GM23248 (cell line): Measurements from ENCODE around the gene MN1. TPM values are rescaled to one million over a fixed set of nuclear protein-coding genes. Genes with fewer than 3 reads are reported as not detected.

Experiments
- DNase-seq: peaks from one replicate; pipeline ENCODE4 v3.0.0-alpha.2; 2015
- H2AFZ ChIP-seq: fragments of 200-600 bp; sonication (generic); 2 replicates; pipeline ENCODE4 v1.6.1; 2016; ENCODE audit warnings: antibody characterized with exemption
- H3F3A ChIP-seq: fragments of 200-600 bp; sonication (generic); 2 replicates; pipeline ENCODE4 v1.6.1; 2016; ENCODE audit warnings: mild to moderate bottlenecking, antibody characterized with exemption, mixed run types; ENCODE audit not compliant: insufficient read depth
- H3K27ac ChIP-seq: fragments of 200-600 bp; sonication (generic); 2 replicates; pipeline ENCODE4 v1.5.1; 2016; ENCODE audit warnings: mild to moderate bottlenecking
- H3K27me3 ChIP-seq: fragments of 200-600 bp; sonication (generic); replicated peaks from 2 replicates; pipeline ENCODE4 v1.6.1; 2016; ENCODE audit warnings: mild to moderate bottlenecking; ENCODE audit not compliant: insufficient read depth
- H3K36me3 ChIP-seq: fragments of 200-600 bp; sonication (generic); 2 replicates; pipeline ENCODE4 v1.6.1; 2016; ENCODE audit warnings: low read depth, mild to moderate bottlenecking
- H3K4me1 ChIP-seq: fragments of 200-600 bp; sonication (generic); 2 replicates; pipeline ENCODE4 v1.6.1; 2016; ENCODE audit warnings: mild to moderate bottlenecking; ENCODE audit not compliant: insufficient read depth
- H3K4me2 ChIP-seq: fragments of 200-600 bp; sonication (generic); one replicate; pipeline ENCODE4 v1.6.1; 2016; ENCODE audit warnings: mild to moderate bottlenecking; ENCODE audit not compliant: unreplicated experiment
- H3K4me3 ChIP-seq: fragments of 200-600 bp; sonication (generic); 2 replicates; pipeline ENCODE4 v1.5.1; 2016; ENCODE audit warnings: mild to moderate bottlenecking
- H3K79me2 ChIP-seq: fragments of 200-600 bp; sonication (generic); 2 replicates; pipeline ENCODE4 v1.6.1; 2016; ENCODE audit warnings: mild to moderate bottlenecking; ENCODE audit not compliant: insufficient read depth
- H3K9ac ChIP-seq: fragments of 200-600 bp; sonication (generic); 2 replicates; pipeline ENCODE4 v1.6.1; 2016; ENCODE audit warnings: mild to moderate bottlenecking
- H3K9me2 ChIP-seq: fragments of 200-600 bp; sonication (generic); 2 replicates; pipeline ENCODE4 v1.6.1; 2016; ENCODE audit warnings: mixed run types, mild to moderate bottlenecking, moderate library complexity; ENCODE audit not compliant: insufficient read depth
- H3K9me3 ChIP-seq: fragments of 200-600 bp; sonication (generic); one replicate; pipeline ENCODE4 v1.6.1; 2017; ENCODE audit warnings: low read depth
- H4K20me1 ChIP-seq: fragments of 200-600 bp; sonication (generic); 2 replicates; pipeline ENCODE4 v1.6.0; 2016; ENCODE audit not compliant: insufficient read depth
- EZH2 ChIP-seq: fragments of 200-600 bp; sonication (generic); IDR thresholded peaks from 2 replicates; pipeline ENCODE4 v1.6.1; 2018; ENCODE audit warnings: antibody characterized with exemption, mild to moderate bottlenecking; ENCODE audit not compliant: insufficient read depth, poor library complexity, severe bottlenecking
- EZH2phosphoT487 ChIP-seq: fragments of 200-600 bp; sonication (generic); IDR thresholded peaks from 2 replicates; pipeline ENCODE4 v1.6.1; 2018; ENCODE audit warnings: antibody characterized with exemption, moderate library complexity, mild to moderate bottlenecking, low read depth; ENCODE audit not compliant: insufficient read depth
- WGBS, 2 experiments: methylation state at CpG; one replicate each; pipeline ENCODE4 v1.1.6; 2015 to 2017; ENCODE audit warnings: low lambda C conversion rate in 2 of 2, low coverage in 1 of 2; ENCODE audit errors: missing lambda C conversion rate in 2 of 2; 5-methylcytosine and 5-hydroxymethylcytosine counted together
- in situ Hi-C: fragments of 300-500 bp; cut with MboI; formaldehyde crosslinking; loops from 2 replicates; pipeline ENCODE4 v1.15.0; 2020
- polyA plus RNA-seq: library from polyadenylated mRNA; unstranded; fragments of >200 nt; fragmentation: Nextera tagmentation; extraction: Ambion mirVana; gene quantifications from 2 replicates; pipeline ENCODE4 v1.2.1, GENCODE V29; 2016
- total RNA-seq: library from RNA; depleted of rRNA; stranded (reverse); fragments of >200 nt; shearing (Covaris generic); gene quantifications from 2 replicates; pipeline ENCODE4 v1.2.3, GENCODE V29; 2014

The MN1 gene
- total and polyA plus RNA-seq, 2 experiments from 2014 or later, result 4.2 to 24.8 TPM

- Histone ChIP-seq H4K20me1 (no peaks in the 10 kb centered on the region), H3K79me2 (peaks cover 79% of the 10 kb centered on the region), H3K27me3 (no peaks in the 10 kb centered on the region), H2AFZ (no peak overlapping the region), H3K9ac (no peak overlapping the region), H3K4me2 (no peak overlapping the region), H3K9me2 (no peaks in the 10 kb centered on the region), H3K4me1 (peaks cover 39% of the 10 kb centered on the region), H3F3A (peaks cover 24% of the 10 kb centered on the region), H3K9me3 (no peaks in the 10 kb centered on the region), H3K36me3 (peaks cover 6% of the 10 kb centered on the region; the same call in 1 of the 2 replicates), H3K27ac (no peak overlapping the region), H3K4me3 (no peak overlapping the region)
- WGBS, 2 experiments, result 78 to 85% methylated on average over 9 of the region's 9 CpGs
- TF ChIP-seq EZH2phosphoT487 (no peak), EZH2 (no peak)
- DNase-seq, result no peak
- in situ Hi-C loops, result no loop called here
Observed at GRCh38 chr22:27774200-27774599, 27.4 kb downstream of the MN1 start.

- Histone ChIP-seq H3K27me3 (no peaks in the 10 kb centered on the region), H3K4me1 (peaks cover 32% of the 10 kb centered on the region), H3K36me3 (peaks cover 6% of the 10 kb centered on the region; the same call in 1 of the 2 replicates), H3K9ac (no peak overlapping the region), H2AFZ (no peak overlapping the region), H3F3A (peaks cover 20% of the 10 kb centered on the region), H3K4me3 (no peak overlapping the region), H3K27ac (no peak overlapping the region), H3K9me2 (no peaks in the 10 kb centered on the region), H4K20me1 (no peaks in the 10 kb centered on the region), H3K4me2 (no peak overlapping the region), H3K9me3 (no peaks in the 10 kb centered on the region), H3K79me2 (peaks cover 79% of the 10 kb centered on the region)
- TF ChIP-seq EZH2phosphoT487 (no peak), EZH2 (no peak)
- no peak for DNase-seq
- in situ Hi-C loops, result no loop called here
- WGBS, 2 experiments, result 80 to 81% methylated on average over 16 to 18 of the region's 18 CpGs
Observed at GRCh38 chr22:27772984-27773498, 28.5 kb downstream of the MN1 start.

- 81 to 84% methylated on average over 16 of the region's 16 CpGs for WGBS, 2 experiments
- no peaks in the 10 kb centered on the region for H3K9me3 ChIP-seq
- peaks cover 86% of the 10 kb centered on the region for H3K79me2 ChIP-seq
Observed at GRCh38 chr22:27772081-27772983, 29.2 kb downstream of the MN1 start.

GRCh38 chr22:27771637-27772036, 29.9 kb downstream of the MN1 start:
- Histone ChIP-seq H3K4me2 (no peak overlapping the region), H3K9ac (no peak overlapping the region), H3K36me3 (peaks cover 6% of the 10 kb centered on the region; the same call in 1 of the 2 replicates), H3F3A (peaks cover 7% of the 10 kb centered on the region; the same call in 1 of the 2 replicates), H3K9me3 (no peaks in the 10 kb centered on the region), H3K4me1 (peaks cover 19% of the 10 kb centered on the region), H3K27me3 (no peaks in the 10 kb centered on the region), H3K79me2 (peaks cover 89% of the 10 kb centered on the region), H3K27ac (no peak overlapping the region), H4K20me1 (no peaks in the 10 kb centered on the region), H3K4me3 (no peak overlapping the region), H3K9me2 (no peaks in the 10 kb centered on the region), H2AFZ (no peak overlapping the region)
- in situ Hi-C loops, result no loop called here
- 96 to 99% methylated on average over 5 of the region's 5 CpGs for WGBS, 2 experiments
- no peak for TF ChIP-seq EZH2phosphoT487
- no peak for TF ChIP-seq EZH2
- no peak for DNase-seq

More at GRCh38 chr22:27772081-27772983, 29.2 kb downstream of the MN1 start:
- no peaks in the 10 kb centered on the region for H3K9me2 ChIP-seq
- in situ Hi-C loops, result no loop called here
- no peak for DNase-seq
- no peak for TF ChIP-seq EZH2phosphoT487
- no peak for TF ChIP-seq EZH2
- H2AFZ ChIP-seq, result no peak overlapping the region
- peaks cover 6% of the 10 kb centered on the region; the same call in 1 of the 2 replicates for H3K36me3 ChIP-seq
- H3K9ac ChIP-seq, result no peak overlapping the region
- H3K4me1 ChIP-seq, result peaks cover 26% of the 10 kb centered on the region
- H4K20me1 ChIP-seq, result no peaks in the 10 kb centered on the region
- H3K4me2 ChIP-seq, result no peak overlapping the region
- no peaks in the 10 kb centered on the region for H3K27me3 ChIP-seq
- peaks cover 14% of the 10 kb centered on the region; the same call in 1 of the 2 replicates for H3F3A ChIP-seq
- no peak overlapping the region for H3K27ac ChIP-seq
- H3K4me3 ChIP-seq, result no peak overlapping the region
